Measurements from ENCODE around the gene PRKCB. TPM values are rescaled to one million over a fixed set of nuclear protein-coding genes. Genes with fewer than 3 reads are reported as not detected.

PRKCB gene
- total RNA-seq, 1 donor from 2014 or later: 0.38 TPM

GRCh38 chr16:23947838-23948237 is 112.1 kb downstream of the PRKCB start:
- no peak for DNase-seq (ENCODE audit: low spot score in 2 of 2, unreplicated experiment in 2 of 2)
- H3K9me3 Mint-ChIP-seq: no peaks in the 10 kb centered on the region
- H3K36me3 Mint-ChIP-seq: no peaks in the 10 kb centered on the region
- peaks cover 9% of the 10 kb centered on the region for H3K4me1 Mint-ChIP-seq
- no peak overlapping the region for H3K27ac Mint-ChIP-seq
- H3K27me3 Mint-ChIP-seq (ENCODE audit: low read depth): peaks cover 46% of the 10 kb centered on the region
- H3K4me3 Mint-ChIP-seq: no peak overlapping the region
- TF ChIP-seq, protein P1, sequence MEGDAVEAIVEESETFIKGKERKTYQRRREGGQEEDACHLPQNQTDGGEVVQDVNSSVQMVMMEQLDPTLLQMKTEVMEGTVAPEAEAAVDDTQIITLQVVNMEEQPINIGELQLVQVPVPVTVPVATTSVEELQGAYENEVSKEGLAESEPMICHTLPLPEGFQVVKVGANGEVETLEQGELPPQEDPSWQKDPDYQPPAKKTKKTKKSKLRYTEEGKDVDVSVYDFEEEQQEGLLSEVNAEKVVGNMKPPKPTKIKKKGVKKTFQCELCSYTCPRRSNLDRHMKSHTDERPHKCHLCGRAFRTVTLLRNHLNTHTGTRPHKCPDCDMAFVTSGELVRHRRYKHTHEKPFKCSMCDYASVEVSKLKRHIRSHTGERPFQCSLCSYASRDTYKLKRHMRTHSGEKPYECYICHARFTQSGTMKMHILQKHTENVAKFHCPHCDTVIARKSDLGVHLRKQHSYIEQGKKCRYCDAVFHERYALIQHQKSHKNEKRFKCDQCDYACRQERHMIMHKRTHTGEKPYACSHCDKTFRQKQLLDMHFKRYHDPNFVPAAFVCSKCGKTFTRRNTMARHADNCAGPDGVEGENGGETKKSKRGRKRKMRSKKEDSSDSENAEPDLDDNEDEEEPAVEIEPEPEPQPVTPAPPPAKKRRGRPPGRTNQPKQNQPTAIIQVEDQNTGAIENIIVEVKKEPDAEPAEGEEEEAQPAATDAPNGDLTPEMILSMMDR (IDR thresholded peaks at IDR 0.05; ENCODE audit: unreplicated experiment): no peak

GRCh38 chr16:23948949-23949411 is 113.2 kb downstream of the PRKCB start:
- TF ChIP-seq, protein P1 (IDR thresholded peaks at IDR 0.05; ENCODE audit: unreplicated experiment): no peak
- Mint-ChIP-seq H3K36me3 (no peaks in the 10 kb centered on the region), H3K4me1 (peaks cover 9% of the 10 kb centered on the region), H3K27me3 (ENCODE audit: low read depth) (peaks cover 47% of the 10 kb centered on the region), H3K27ac (no peak overlapping the region), H3K4me3 (no peak overlapping the region), H3K9me3 (no peaks in the 10 kb centered on the region)
- no peak for DNase-seq (ENCODE audit: low spot score in 2 of 2, unreplicated experiment in 2 of 2)

DNA sequence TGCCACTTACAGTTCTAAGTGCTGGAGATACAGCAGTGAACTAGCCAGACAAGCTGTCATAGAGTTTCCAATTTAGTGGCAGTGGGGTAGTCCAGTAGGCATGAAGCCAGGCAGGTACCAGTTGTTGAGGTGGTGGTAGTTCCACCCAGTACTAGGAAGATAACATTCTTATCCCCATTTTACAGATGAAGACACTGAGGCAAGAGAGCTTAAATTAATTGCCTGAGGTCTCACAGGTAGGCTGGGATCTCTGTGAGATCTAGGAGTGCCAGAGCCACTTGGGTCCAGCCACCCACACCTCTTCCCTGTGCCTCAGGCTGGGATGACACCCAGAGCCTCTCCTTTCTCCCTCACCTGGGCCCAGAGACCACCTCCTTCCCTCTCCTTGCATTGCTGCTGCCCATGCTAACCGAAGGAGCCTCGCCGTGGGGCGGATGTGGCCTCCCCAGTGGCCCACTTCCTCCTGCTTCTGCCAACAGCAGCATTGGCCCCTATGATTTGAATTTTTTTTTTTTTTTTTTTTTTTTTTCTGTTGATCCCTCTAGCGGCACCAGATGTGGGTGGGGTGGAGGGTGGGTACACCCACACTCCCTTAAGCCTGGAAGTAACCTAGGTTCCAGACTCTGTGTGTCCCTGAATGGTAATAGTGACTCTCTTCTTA is 114.0 kb downstream of the PRKCB start:
- no peak for DNase-seq (ENCODE audit: low spot score in 2 of 2, unreplicated experiment in 2 of 2)
- Mint-ChIP-seq H3K27ac (no peak overlapping the region), H3K27me3 (ENCODE audit: low read depth) (peaks cover 49% of the 10 kb centered on the region)

DNA sequence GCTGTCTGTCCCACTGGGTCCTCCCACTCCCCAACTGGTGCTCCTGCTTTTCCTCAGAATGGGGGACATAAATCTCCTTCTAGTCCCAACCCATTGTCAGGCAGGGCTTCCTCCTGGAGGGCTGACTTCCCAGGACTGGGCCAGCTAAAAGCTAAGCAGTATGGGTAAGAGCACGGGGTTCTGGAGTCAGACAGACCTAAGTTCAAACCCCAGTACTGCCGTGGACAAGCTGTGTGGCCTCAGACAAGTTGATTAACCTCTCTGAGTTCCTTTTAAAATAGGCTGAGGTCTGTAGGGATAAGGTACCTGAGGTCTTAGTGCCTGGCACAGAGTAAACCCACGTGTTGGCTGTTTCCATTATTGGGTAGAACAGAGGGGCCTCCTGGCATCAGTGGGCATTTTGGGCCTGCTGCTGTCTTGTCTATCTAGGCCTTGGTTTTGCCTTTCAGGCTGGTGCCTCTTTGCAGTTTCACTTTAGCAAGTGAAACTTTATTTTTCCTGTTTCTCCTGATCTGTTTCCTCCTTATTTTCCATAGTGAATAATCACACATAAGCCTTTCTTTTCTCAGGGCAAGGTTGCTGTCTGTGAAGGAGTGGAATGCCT is 114.6 kb downstream of the PRKCB start:
- TF ChIP-seq, protein P1 (IDR thresholded peaks at IDR 0.05; ENCODE audit: unreplicated experiment): no peak
- Mint-ChIP-seq H3K9me3 (no peaks in the 10 kb centered on the region), H3K36me3 (no peaks in the 10 kb centered on the region), H3K4me1 (peaks cover 9% of the 10 kb centered on the region), H3K27me3 (ENCODE audit: low read depth) (peaks cover 49% of the 10 kb centered on the region), H3K27ac (no peak overlapping the region), H3K4me3 (no peak overlapping the region)
- DNase-seq (ENCODE audit: low spot score in 2 of 2, unreplicated experiment in 2 of 2): no peak

More for the DNA sequence above, 114.0 kb downstream of the PRKCB start:
- H3K4me3 Mint-ChIP-seq: no peak overlapping the region
- TF ChIP-seq, protein P1 (IDR thresholded peaks at IDR 0.05; ENCODE audit: unreplicated experiment): no peak
- H3K36me3 Mint-ChIP-seq: no peaks in the 10 kb centered on the region
- no peaks in the 10 kb centered on the region for H3K9me3 Mint-ChIP-seq
- peaks cover 9% of the 10 kb centered on the region for H3K4me1 Mint-ChIP-seq

DNA sequence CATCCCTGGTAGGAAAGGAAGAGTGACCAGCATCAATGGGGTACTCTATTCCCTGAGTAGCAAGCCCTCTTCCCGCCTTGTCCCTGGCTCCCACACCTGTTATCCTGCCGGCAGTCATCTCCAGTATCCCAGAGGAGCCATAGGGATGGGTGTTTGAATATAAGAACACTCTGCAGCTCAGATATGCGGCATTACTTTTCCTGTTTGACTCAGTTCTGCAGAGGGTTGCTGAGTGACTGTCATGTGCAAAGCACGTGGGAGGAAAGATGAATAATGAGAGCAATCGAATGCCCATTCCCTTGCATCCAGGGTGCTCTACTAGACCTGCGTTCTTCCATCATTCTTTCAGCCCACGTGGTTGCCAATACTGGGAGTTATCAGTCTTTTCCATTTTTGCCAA is 115.1 kb downstream of the PRKCB start:
- no peaks in the 10 kb centered on the region for H3K36me3 Mint-ChIP-seq
- H3K27me3 Mint-ChIP-seq (ENCODE audit: low read depth): peaks cover 49% of the 10 kb centered on the region
- peaks cover 9% of the 10 kb centered on the region for H3K4me1 Mint-ChIP-seq
- no peak for DNase-seq (ENCODE audit: low spot score in 2 of 2, unreplicated experiment in 2 of 2)
- TF ChIP-seq, protein P1 (IDR thresholded peaks at IDR 0.05; ENCODE audit: unreplicated experiment): no peak
- H3K4me3 Mint-ChIP-seq: no peak overlapping the region
- H3K27ac Mint-ChIP-seq: no peak overlapping the region
- H3K9me3 Mint-ChIP-seq: no peaks in the 10 kb centered on the region

Measured in mesothelial cell of epicardium (in vitro differentiated cells).